K562 (cell line): ENCODE data around the gene MICU1. TPM values are rescaled to one million over a fixed set of nuclear protein-coding genes. Genes with fewer than 3 reads are reported as not detected.

ENCODE experiments used
- ATAC-seq: fragments of 200-7000 bp; cut with Tn5 transposase; 3 replicates; pipeline ENCODE4 v1.9.1; 2020; ENCODE audit warnings: moderate library complexity
- BruUV-seq: library from RNA; stranded (reverse); fragments of 400-500 nt; replicated peaks from 2 replicates; lab custom pipeline; 2021; lab: Mats Ljungman, UMichigan
- CTCF ChIA-PET: fragments of 300-600 bp; formaldehyde crosslinking; extraction: SDS; loops from one replicate; lab custom pipeline; 2021; ENCODE audit warnings: low intra/inter-chr PET ratio; lab: Yijun Ruan, JAX
- POLR2A ChIA-PET: fragments of 300-600, 350-650 bp; sonication (Branson Sonifier 250); formaldehyde crosslinking; extraction: SDS; loops from one replicate; lab custom pipeline; 2021; ENCODE audit warnings: antibody characterized with exemption, inconsistent platforms; lab: Yijun Ruan, JAX
- DNase-seq, 4 experiments: peaks; one replicate each; pipeline versions ENCODE4 v3.0.0 to v3.0.0-alpha.2; 2011 to 2018; ENCODE audit warnings: low spot score in 3 of 4, mixed read lengths in 3 of 4; ENCODE audit errors: extremely low read depth in 1 of 4
- FAIRE-seq: peaks from 2 replicates; lab custom pipeline; 2011; peaks lifted over from hg19 to GRCh38; lab: Jason Lieb, UNC
- H2AFZ ChIP-seq: 2 replicates; pipeline ENCODE4 v1.6.0; 2011; ENCODE audit warnings: low read depth, low read length, control low read depth, inconsistent platforms
- H3K27ac ChIP-seq: fragments of 200-600 bp; 3 replicates; pipeline ENCODE4 v1.8.0; 2011; ENCODE audit warnings: low read depth, mild to moderate bottlenecking, control low read depth, inconsistent platforms, low read length, moderate library complexity, mixed read lengths; ENCODE audit errors: extremely low read depth
- H3K27me3 ChIP-seq, 2 experiments: fragments of 300-600 bp in 1 of 2; 2 replicates in 1 of 2; 3 replicates in 1 of 2; pipeline versions ENCODE4 v1.6.0 to v1.8.0; 2011; ENCODE audit warnings: inconsistent platforms in 2 of 2, low read length in 2 of 2, mild to moderate bottlenecking in 1 of 2, mixed read lengths in 1 of 2, moderate library complexity in 1 of 2; ENCODE audit not compliant: control insufficient read depth in 2 of 2, insufficient read depth in 2 of 2
- H3K36me3 ChIP-seq: fragments of 300-600 bp; 3 replicates; pipeline ENCODE4 v1.8.0; 2011; ENCODE audit warnings: mild to moderate bottlenecking, low read length, inconsistent platforms; ENCODE audit not compliant: control insufficient read depth, insufficient read depth
- H3K4me1 ChIP-seq, 2 experiments: fragments of 200-600 bp in 1 of 2; replicated peaks in 1 of 2; 2 replicates in 1 of 2; 3 replicates in 1 of 2; pipeline versions ENCODE4 v1.5.1 to v1.8.0; 2011; ENCODE audit warnings: inconsistent platforms in 2 of 2, low read length in 2 of 2, mild to moderate bottlenecking in 1 of 2, mixed read lengths in 1 of 2, moderate library complexity in 1 of 2; ENCODE audit not compliant: control insufficient read depth in 2 of 2, insufficient read depth in 2 of 2
- H3K4me2 ChIP-seq: 2 replicates; pipeline ENCODE4 v1.6.1; 2011; ENCODE audit warnings: low read length, control low read depth, inconsistent platforms, mixed read lengths; ENCODE audit not compliant: insufficient read depth
- H3K4me3 ChIP-seq: fragments of 200-600 bp; sonication (generic), shearing (Covaris generic); 2 replicates; pipeline ENCODE4 v1.5.1; 2016; ENCODE audit warnings: control low read depth, inconsistent platforms
- H3K79me2 ChIP-seq: fragments of 200-600 bp; 3 replicates; pipeline ENCODE4 v1.8.0; 2011; ENCODE audit warnings: low read length, inconsistent platforms; ENCODE audit not compliant: control insufficient read depth, insufficient read depth
- H3K9ac ChIP-seq, 2 experiments: 2 replicates each; pipeline versions ENCODE4 v1.6.0 to v1.6.1; 2011; ENCODE audit warnings: low read depth in 2 of 2, low read length in 2 of 2, control low read depth in 1 of 2, inconsistent platforms in 1 of 2, mild to moderate bottlenecking in 1 of 2, mixed read lengths in 1 of 2; ENCODE audit not compliant: insufficient read depth in 1 of 2
- H3K9me1 ChIP-seq: one replicate; pipeline ENCODE4 v1.6.0; 2011; ENCODE audit warnings: inconsistent platforms, mild to moderate bottlenecking, low read length, moderate library complexity; ENCODE audit not compliant: control insufficient read depth, insufficient read depth
- H3K9me3 ChIP-seq: replicated peaks from 2 replicates; pipeline ENCODE4 v1.5.1; 2011; ENCODE audit warnings: low read depth, low read length, inconsistent platforms; ENCODE audit not compliant: control insufficient read depth, insufficient read depth
- H4K20me1 ChIP-seq: replicated peaks from 2 replicates; pipeline ENCODE4 v1.6.1; 2011; ENCODE audit warnings: low read length, inconsistent platforms, mixed read lengths; ENCODE audit not compliant: control insufficient read depth, insufficient read depth
- CHD4 ChIP-seq: fragments of 200-600 bp; sonication (generic); IDR thresholded peaks from 3 replicates; pipeline ENCODE4 v1.6.1; 2012; ENCODE audit warnings: low read depth, mild to moderate bottlenecking, mixed read lengths, low read length, inconsistent platforms; ENCODE audit not compliant: insufficient read depth, insufficient replicate concordance, poor library complexity, severe bottlenecking
- EHMT2 ChIP-seq: fragments of 450-650 bp; IDR thresholded peaks from 2 replicates; pipeline ENCODE4 v1.6.1; 2018; ENCODE audit warnings: antibody characterized with exemption
- HDAC3 ChIP-seq: fragments of 450-650 bp; IDR thresholded peaks from 2 replicates; pipeline ENCODE4 v1.6.1; 2018; ENCODE audit warnings: borderline replicate concordance, mild to moderate bottlenecking, moderate library complexity; ENCODE audit not compliant: partially characterized antibody
- HNRNPUL1 ChIP-seq: fragments of 200-400 bp; formaldehyde crosslinking; IDR thresholded peaks from 2 replicates; pipeline ENCODE4 v1.6.1; 2017; ENCODE audit warnings: low read length
- ILF3 ChIP-seq: fragments of 450-650 bp; IDR thresholded peaks from 2 replicates; pipeline ENCODE4 v1.6.1; 2018; ENCODE audit warnings: antibody characterized with exemption, mild to moderate bottlenecking, moderate library complexity, borderline replicate concordance
- MTA3 ChIP-seq: fragments of 450-650 bp; formaldehyde crosslinking; IDR thresholded peaks from 2 replicates; pipeline ENCODE4 v1.6.1; 2017; ENCODE audit warnings: mild to moderate bottlenecking, borderline replicate concordance
- NR2F6 ChIP-seq: fragments of 450-650 bp; formaldehyde crosslinking; IDR thresholded peaks from 2 replicates; pipeline ENCODE4 v1.4.0; 2020; ENCODE audit warnings: mild to moderate bottlenecking
- SMC3 ChIP-seq: conservative IDR thresholded peaks from 2 replicates; pipeline ENCODE4 v1.6.1; 2011; ENCODE audit warnings: low read depth, low read length, improper control_type of control experiment; ENCODE audit not compliant: insufficient read depth
- WGBS: fragments of 100-300 bp; shearing (Covaris generic); methylation state at CpG from one replicate; pipeline ENCODE4 v1.1.6; 2016; ENCODE audit warnings: low coverage, mixed read lengths; ENCODE audit not compliant: insufficient coverage; ENCODE audit errors: missing lambda C conversion rate; 5-methylcytosine and 5-hydroxymethylcytosine counted together
- in situ Hi-C: fragments of 300-500 bp; cut with MboI; formaldehyde crosslinking; loops from 4 replicates; pipeline ENCODE4 v1.15.0; 2018; ENCODE audit warnings: inconsistent platforms, mixed read lengths
- intact Hi-C: fragments of 100-400 bp; cut with micrococcal nuclease; formaldehyde crosslinking; loops from 2 replicates; pipeline ENCODE4 v1.14.2; 2022
- polyA plus RNA-seq, 8 experiments: library from polyadenylated mRNA; depleted of rRNA in 4 of 8; stranded (reverse) in 5 of 8; unstranded in 3 of 8; fragments of >200 nt; fragmentation: Nextera tagmentation in 2 of 8; fragmentation: Illumina TruSeq in 1 of 8; extraction: Ambion mirVana in 2 of 8; extraction: Trizol in 1 of 8; gene quantifications; 2 replicates each; pipeline versions ENCODE4 v1.2.1 to v1.2.3, GENCODE V29; 2011 to 2014; ENCODE audit warnings: inconsistent platforms in 1 of 8, missing spikeins in 1 of 8
- total RNA-seq, 7 experiments: library from RNA; depleted of rRNA in 6 of 7; stranded (reverse); fragments of >200 nt in 6 of 7; fragmentation: Illumina TruSeq in 2 of 7; extraction: Trizol in 2 of 7; gene quantifications; 2 replicates each; pipeline versions ENCODE4 v1.2.1 to v1.2.3, GENCODE V29; 2011 to 2021; ENCODE audit warnings: low replicate concordance in 1 of 7
- TF ChIP-seq, protein P1 (sequence below): IDR thresholded peaks from 3 replicates; pipeline ENCODE4 v1.6.1; 2011; ENCODE audit warnings: borderline replicate concordance, mild to moderate bottlenecking; ENCODE audit not compliant: insufficient read length, insufficient read depth

MICU1 gene
- total and polyA plus RNA-seq, 9 of the 15 experiments (the other 6 are each of a cell fraction or from before 2014, with no cell fraction given), result 29.3 to 76.8 (median 48.4) TPM

DNA sequence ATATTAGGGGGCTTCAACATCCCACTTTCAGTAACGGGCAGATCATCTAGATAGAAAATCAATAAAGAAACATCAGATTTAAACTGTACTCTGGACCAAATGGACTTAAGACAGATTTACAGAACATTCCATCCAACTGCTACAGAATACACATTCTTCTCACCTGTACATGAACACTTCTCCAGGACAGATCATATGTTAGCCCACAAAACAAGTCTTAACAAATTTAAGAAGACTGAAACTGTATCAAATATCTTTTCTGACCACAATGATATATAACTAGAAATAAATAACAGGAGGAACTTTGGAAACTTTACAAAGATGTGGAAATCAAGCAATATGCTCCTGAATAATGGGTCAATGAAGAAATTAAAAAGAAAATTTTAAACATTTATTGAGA, 86.7 kb downstream of the MICU1 start:
- BruUV-seq, result no TSS peak
- peaks cover 7% of the 10 kb centered on the region; the same call in 1 of the 3 replicates for H3K36me3 ChIP-seq
- in situ Hi-C loops (no loop called here), intact Hi-C loops (no loop called here)
- H3K27me3 ChIP-seq, result no peaks in the 10 kb centered on the region
- POLR2A ChIA-PET, result no interaction called here
- no peaks in the 10 kb centered on the region for H3K9me1 ChIP-seq
- no peak overlapping the region for H3K4me3 ChIP-seq
- H4K20me1 ChIP-seq, result no peaks in the 10 kb centered on the region
- WGBS, result 84% methylated on average over 1 of the region's 1 CpG
- H3K27ac ChIP-seq, result no peak overlapping the region
- no peak for DNase-seq
- TF ChIP-seq CHD4 (no peak), EHMT2 (no peak), MTA3 (no peak), NR2F6 (no peak), SMC3 (no peak), HDAC3 (no peak), HNRNPUL1 (no peak), ILF3 (no peak)
- TF ChIP-seq, protein P1, sequence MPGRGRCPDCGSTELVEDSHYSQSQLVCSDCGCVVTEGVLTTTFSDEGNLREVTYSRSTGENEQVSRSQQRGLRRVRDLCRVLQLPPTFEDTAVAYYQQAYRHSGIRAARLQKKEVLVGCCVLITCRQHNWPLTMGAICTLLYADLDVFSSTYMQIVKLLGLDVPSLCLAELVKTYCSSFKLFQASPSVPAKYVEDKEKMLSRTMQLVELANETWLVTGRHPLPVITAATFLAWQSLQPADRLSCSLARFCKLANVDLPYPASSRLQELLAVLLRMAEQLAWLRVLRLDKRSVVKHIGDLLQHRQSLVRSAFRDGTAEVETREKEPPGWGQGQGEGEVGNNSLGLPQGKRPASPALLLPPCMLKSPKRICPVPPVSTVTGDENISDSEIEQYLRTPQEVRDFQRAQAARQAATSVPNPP, result no peak
- H3K4me2 ChIP-seq, result no peak overlapping the region
- H3K4me1 ChIP-seq, result no peaks in the 10 kb centered on the region
- CTCF ChIA-PET, result no interaction called here
- H2AFZ ChIP-seq, result no peak overlapping the region
- H3K79me2 ChIP-seq, result no peaks in the 10 kb centered on the region
- FAIRE-seq, result no peak
- H3K9me3 ChIP-seq, result peaks cover 7% of the 10 kb centered on the region; the same call in 1 of the 2 replicates
- ATAC-seq, result no peak
- no peak overlapping the region for H3K9ac ChIP-seq
